ENCODE results near the gene EEF2. TPM values are rescaled to one million over a fixed set of nuclear protein-coding genes. Genes with fewer than 3 reads are reported as not detected.
A peak's percentile ranks its signal among the peaks of the same experiment; 100 is the strongest.

EEF2 gene
- total and polyA plus RNA-seq, 2 donors (not counting 3 experiments of a cell fraction or from before 2014, with no cell fraction given): 1,496 to 2,318 TPM

- Histone ChIP-seq H3K9me1 (replicated peaks; ENCODE audit: control insufficient read depth, extremely low read depth, insufficient read depth, low read length) (no peaks in the 10 kb centered on the region), H3K27ac (ENCODE audit: insufficient read depth, low read depth, low read length) (no peak overlapping the region), H4K20me1 (replicated peaks; ENCODE audit: control insufficient read depth, extremely low read depth, insufficient read depth, low read length) (no peaks in the 10 kb centered on the region), H3K4me1 (ENCODE audit: control insufficient read depth, extremely low read depth, insufficient read depth, low read length) (peaks cover 22% of the 10 kb centered on the region), H2AFZ (ENCODE audit: low read depth, low read length) (no peak overlapping the region), H3K79me2 (ENCODE audit: control insufficient read depth, insufficient read depth, low read length) (peaks cover 84% of the 10 kb centered on the region), H3K27me3 (ENCODE audit: control insufficient read depth in 2 of 2, insufficient read depth in 2 of 2, low read length in 2 of 2) (no peaks in the 10 kb centered on the region), H3K4me3 (replicated peaks in 1 of 3; ENCODE audit: insufficient read depth in 1 of 3, low read depth in 1 of 3, low read length in 3 of 3) (no peak overlapping the region), H3K4me2 (ENCODE audit: insufficient read depth, low read length) (no peak overlapping the region), H3K9me3 (replicated peaks; ENCODE audit: control insufficient read depth, insufficient read depth, low read length) (no peaks in the 10 kb centered on the region), H3K9ac (replicated peaks; ENCODE audit: extremely low read depth, insufficient read depth, low read length) (no peak overlapping the region), H3K36me3 (ENCODE audit: control insufficient read depth in 2 of 2, extremely low read depth in 1 of 2, insufficient read depth in 2 of 2, low read length in 2 of 2) (peaks cover 52 to 73% of the 10 kb centered on the region in 2 experiments)
- FAIRE-seq (peak; percentile 54), DNase-seq (ENCODE audit: low read depth, low spot score) (no peak)
- BruUV-seq (replicated peaks): no TSS peak
- TF ChIP-seq FOS (IDR thresholded peaks at IDR 0.05; ENCODE audit: borderline replicate concordance, insufficient read depth, low read length): no peak
- TF ChIP-seq MAX (IDR thresholded peaks at IDR 0.05; ENCODE audit: insufficient read depth, insufficient read length): no peak
- TF ChIP-seq GATA2 (IDR thresholded peaks at IDR 0.05; ENCODE audit: insufficient read depth, insufficient read length, low read depth, low read length): no peak
- TF ChIP-seq, protein P1, sequence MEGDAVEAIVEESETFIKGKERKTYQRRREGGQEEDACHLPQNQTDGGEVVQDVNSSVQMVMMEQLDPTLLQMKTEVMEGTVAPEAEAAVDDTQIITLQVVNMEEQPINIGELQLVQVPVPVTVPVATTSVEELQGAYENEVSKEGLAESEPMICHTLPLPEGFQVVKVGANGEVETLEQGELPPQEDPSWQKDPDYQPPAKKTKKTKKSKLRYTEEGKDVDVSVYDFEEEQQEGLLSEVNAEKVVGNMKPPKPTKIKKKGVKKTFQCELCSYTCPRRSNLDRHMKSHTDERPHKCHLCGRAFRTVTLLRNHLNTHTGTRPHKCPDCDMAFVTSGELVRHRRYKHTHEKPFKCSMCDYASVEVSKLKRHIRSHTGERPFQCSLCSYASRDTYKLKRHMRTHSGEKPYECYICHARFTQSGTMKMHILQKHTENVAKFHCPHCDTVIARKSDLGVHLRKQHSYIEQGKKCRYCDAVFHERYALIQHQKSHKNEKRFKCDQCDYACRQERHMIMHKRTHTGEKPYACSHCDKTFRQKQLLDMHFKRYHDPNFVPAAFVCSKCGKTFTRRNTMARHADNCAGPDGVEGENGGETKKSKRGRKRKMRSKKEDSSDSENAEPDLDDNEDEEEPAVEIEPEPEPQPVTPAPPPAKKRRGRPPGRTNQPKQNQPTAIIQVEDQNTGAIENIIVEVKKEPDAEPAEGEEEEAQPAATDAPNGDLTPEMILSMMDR (IDR thresholded peaks at IDR 0.05; ENCODE audit: extremely low read depth in 1 of 2, insufficient read depth in 1 of 2, low read depth in 1 of 2, low read length in 2 of 2): no peak
- no peak for TF ChIP-seq POLR2A (IDR thresholded peaks at IDR 0.05; ENCODE audit: low read depth, low read length)
- TF ChIP-seq EZH2 (IDR thresholded peaks at IDR 0.05; ENCODE audit: borderline replicate concordance, low read depth, low read length, severe bottlenecking): no peak
- no peak for TF ChIP-seq MYC (IDR thresholded peaks at IDR 0.05; ENCODE audit: low read depth, low read length)
- no peak for TF ChIP-seq POLR2AphosphoS5 (IDR thresholded peaks at IDR 0.05; ENCODE audit: insufficient read depth, low read depth, low read length)
- TF ChIP-seq JUN (IDR thresholded peaks at IDR 0.05; ENCODE audit: borderline replicate concordance, insufficient read depth, insufficient read length, low read depth): no peak
- ChIA-PET POLR2A (interaction anchor here (3.9 to 5.3 kb wide), 2 partner anchors 11 to 12 kb away, joined by 29 to 82 read pairs; partner anchors contain the start of gene DAPK3), CTCF (no interaction called here)
- intact Hi-C loops (cut with micrococcal nuclease): no loop called here
- dilution Hi-C loops (cut with MboI; ENCODE audit: extremely low pct_ligation_motif_present, low sequenced_read_pairs): no loop called here
Observed at GRCh38 chr19:3981373-3981735, 3.9 kb downstream of the EEF2 start.
